Liver (tissue), 9 donors: ENCODE data around the gene ZNF423. TPM values are rescaled to one million over a fixed set of nuclear protein-coding genes. Genes with fewer than 3 reads are reported as not detected.
"Not testable (repeated sequence)": the region's sequence is repeated elsewhere in the genome, so short reads cannot be mapped to it uniquely, and the experiment has no call there.

Source experiments
- DNase-seq: peaks from one replicate; pipeline ENCODE4 v3.0.0-alpha.2; 2017; ENCODE audit warnings: low spot score
- H3K27ac ChIP-seq, 2 donors: one replicate each; pipeline ENCODE4 v1.7.0; 2013; ENCODE audit warnings: inconsistent platforms in 2 of 2, low read length in 2 of 2, control low read depth in 1 of 2, low read depth in 1 of 2, mild to moderate bottlenecking in 1 of 2
- H3K27me3 ChIP-seq, 4 donors: one replicate each; pipeline versions ENCODE4 v1.6.1 to v1.7.0; 2013; ENCODE audit warnings: low read length in 3 of 4, inconsistent platforms in 1 of 4, mild to moderate bottlenecking in 1 of 4, moderate library complexity in 1 of 4; ENCODE audit not compliant: control insufficient read depth in 4 of 4, insufficient read depth in 4 of 4
- H3K36me3 ChIP-seq, 4 donors: one replicate each; pipeline versions ENCODE4 v1.6.1 to v1.7.0; 2013; ENCODE audit warnings: low read length in 3 of 4, mild to moderate bottlenecking in 3 of 4, low read depth in 1 of 4, moderate library complexity in 1 of 4; ENCODE audit not compliant: control insufficient read depth in 4 of 4, insufficient read depth in 3 of 4
- H3K4me1 ChIP-seq, 4 donors: one replicate each; pipeline versions ENCODE4 v1.6.1 to v1.7.0; 2013; ENCODE audit warnings: low read length in 3 of 4, mild to moderate bottlenecking in 3 of 4, moderate library complexity in 1 of 4; ENCODE audit not compliant: control insufficient read depth in 4 of 4, insufficient read depth in 4 of 4
- H3K4me3 ChIP-seq, 3 donors: one replicate each; pipeline versions ENCODE4 v1.6.1 to v1.7.0; 2013; ENCODE audit warnings: low read length in 3 of 3, control low read depth in 1 of 3, low read depth in 1 of 3, mild to moderate bottlenecking in 1 of 3
- H3K9ac ChIP-seq, 2 donors: one replicate each; pipeline ENCODE4 v1.7.0; 2013; ENCODE audit warnings: low read length in 2 of 2, mild to moderate bottlenecking in 2 of 2, moderate library complexity in 2 of 2, control low read depth in 1 of 2, low read depth in 1 of 2
- H3K9me3 ChIP-seq, 4 donors: one replicate each; pipeline versions ENCODE4 v1.6.1 to v1.7.0; 2013; ENCODE audit warnings: low read length in 3 of 4; ENCODE audit not compliant: control insufficient read depth in 4 of 4
- FOXA2 ChIP-seq: IDR thresholded peaks from 2 replicates; pipeline ENCODE4 v1.6.1; 2016; ENCODE audit warnings: antibody characterized with exemption
- RAD21 ChIP-seq, 2 donors: IDR thresholded peaks; 2 replicates each; pipeline ENCODE4 v1.6.1; 2016; ENCODE audit warnings: antibody characterized with exemption in 2 of 2, mild to moderate bottlenecking in 2 of 2
- RXRA ChIP-seq, 2 donors: IDR thresholded peaks; 2 replicates each; pipeline ENCODE4 v1.6.1; 2017 to 2018; ENCODE audit warnings: antibody characterized with exemption in 2 of 2, mild to moderate bottlenecking in 1 of 2
- SP1 ChIP-seq: IDR thresholded peaks from 2 replicates; pipeline ENCODE4 v1.6.1; 2018; ENCODE audit warnings: antibody characterized with exemption, mild to moderate bottlenecking
- WGBS: extraction: QIAGEN DNeasy Blood & Tissue Kit; methylation state at CpG from one replicate; pipeline ENCODE4 v1.1.7; 2013; 5-methylcytosine and 5-hydroxymethylcytosine counted together
- polyA plus RNA-seq, 2 donors: library from polyadenylated mRNA; stranded (reverse) in 1 of 2; unstranded in 1 of 2; fragments of 200-250 nt in 1 of 2; fragments of >200 nt in 1 of 2; fragmentation: Nextera tagmentation in 1 of 2; extraction: Ambion mirVana in 1 of 2; gene quantifications; one replicate each; pipeline versions ENCODE4 v1.2.1 to v1.2.3, GENCODE V29; 2013 to 2015
- total RNA-seq, 2 donors: library from RNA; depleted of rRNA; stranded (reverse); fragments of >200 nt; gene quantifications; one replicate each; pipeline ENCODE4 v1.2.3, GENCODE V29; 2014
- TF ChIP-seq, protein P1 (sequence below): IDR thresholded peaks from 2 replicates; pipeline ENCODE4 v1.6.1; 2016; ENCODE audit warnings: antibody characterized with exemption, mild to moderate bottlenecking
- TF ChIP-seq, protein P2 (sequence below): IDR thresholded peaks from 2 replicates; pipeline ENCODE4 v1.6.1; 2016; ENCODE audit warnings: antibody characterized with exemption
- donor health status: healthy.
- donor health status: healthy.
- donor health status: healthy.
- donor health status: healthy.
- donor health status: healthy.

The ZNF423 gene
- total and polyA plus RNA-seq, 4 donors, result 0.24 to 1.6 (median 0.39) TPM

DNA sequence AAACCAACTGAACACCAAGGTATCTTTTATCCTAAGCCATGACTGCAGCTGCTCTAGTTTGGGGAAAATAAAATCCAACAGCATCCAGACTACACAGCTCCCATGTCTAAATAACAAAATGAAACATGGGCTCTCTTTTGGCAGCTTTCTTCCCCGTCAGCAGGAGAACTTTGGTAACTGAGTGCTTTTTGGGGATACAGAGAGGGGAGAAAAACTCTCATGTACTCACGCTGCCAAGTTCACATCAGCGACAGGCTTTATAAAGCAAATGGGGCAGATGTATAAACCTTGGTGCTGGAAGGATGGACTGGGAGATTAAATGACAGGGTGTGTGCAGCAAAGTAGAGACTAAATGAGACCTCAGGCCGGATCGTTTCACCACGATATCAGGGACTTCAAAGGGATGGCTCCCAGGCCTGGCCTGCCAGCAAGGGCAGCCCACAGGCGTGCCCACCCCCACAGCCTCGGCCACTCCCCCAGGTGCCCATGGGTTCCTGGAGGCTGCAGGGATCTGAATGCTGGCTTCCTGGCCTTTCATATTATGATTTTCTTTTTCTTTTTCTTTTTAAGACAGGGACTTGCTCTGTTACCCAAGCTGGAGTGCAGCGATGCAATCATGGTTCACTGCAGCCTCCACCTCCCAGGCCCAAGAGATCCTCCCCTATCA, 174.6 kb downstream of the ZNF423 start (continued):
- TF ChIP-seq, protein P1, sequence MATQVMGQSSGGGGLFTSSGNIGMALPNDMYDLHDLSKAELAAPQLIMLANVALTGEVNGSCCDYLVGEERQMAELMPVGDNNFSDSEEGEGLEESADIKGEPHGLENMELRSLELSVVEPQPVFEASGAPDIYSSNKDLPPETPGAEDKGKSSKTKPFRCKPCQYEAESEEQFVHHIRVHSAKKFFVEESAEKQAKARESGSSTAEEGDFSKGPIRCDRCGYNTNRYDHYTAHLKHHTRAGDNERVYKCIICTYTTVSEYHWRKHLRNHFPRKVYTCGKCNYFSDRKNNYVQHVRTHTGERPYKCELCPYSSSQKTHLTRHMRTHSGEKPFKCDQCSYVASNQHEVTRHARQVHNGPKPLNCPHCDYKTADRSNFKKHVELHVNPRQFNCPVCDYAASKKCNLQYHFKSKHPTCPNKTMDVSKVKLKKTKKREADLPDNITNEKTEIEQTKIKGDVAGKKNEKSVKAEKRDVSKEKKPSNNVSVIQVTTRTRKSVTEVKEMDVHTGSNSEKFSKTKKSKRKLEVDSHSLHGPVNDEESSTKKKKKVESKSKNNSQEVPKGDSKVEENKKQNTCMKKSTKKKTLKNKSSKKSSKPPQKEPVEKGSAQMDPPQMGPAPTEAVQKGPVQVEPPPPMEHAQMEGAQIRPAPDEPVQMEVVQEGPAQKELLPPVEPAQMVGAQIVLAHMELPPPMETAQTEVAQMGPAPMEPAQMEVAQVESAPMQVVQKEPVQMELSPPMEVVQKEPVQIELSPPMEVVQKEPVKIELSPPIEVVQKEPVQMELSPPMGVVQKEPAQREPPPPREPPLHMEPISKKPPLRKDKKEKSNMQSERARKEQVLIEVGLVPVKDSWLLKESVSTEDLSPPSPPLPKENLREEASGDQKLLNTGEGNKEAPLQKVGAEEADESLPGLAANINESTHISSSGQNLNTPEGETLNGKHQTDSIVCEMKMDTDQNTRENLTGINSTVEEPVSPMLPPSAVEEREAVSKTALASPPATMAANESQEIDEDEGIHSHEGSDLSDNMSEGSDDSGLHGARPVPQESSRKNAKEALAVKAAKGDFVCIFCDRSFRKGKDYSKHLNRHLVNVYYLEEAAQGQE, result no peak
- TF ChIP-seq RAD21 (IDR thresholded peaks at IDR 0.05), result no peak

DNA sequence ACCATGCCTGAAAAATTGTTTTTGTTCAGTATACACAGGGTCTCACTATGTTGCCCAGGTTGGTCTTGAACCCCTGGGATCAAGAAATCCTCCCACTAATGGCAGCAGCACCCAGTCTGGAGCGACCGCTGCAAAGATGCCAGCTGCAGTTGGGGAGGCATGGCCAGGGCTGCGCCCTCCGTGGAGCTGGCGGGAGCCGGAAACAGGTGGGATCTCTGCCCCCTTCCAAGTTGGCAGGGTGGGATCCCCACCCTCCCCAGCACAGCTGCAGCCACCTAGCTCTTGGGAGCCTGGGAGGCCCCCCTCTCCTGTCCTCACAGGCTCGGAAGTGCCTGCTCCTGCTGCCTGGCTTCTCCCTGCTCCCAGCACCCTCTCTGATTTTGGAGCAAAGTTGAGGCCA, 176.8 kb downstream of the ZNF423 start:
- peaks cover 2 to 14% (median 7%) of the 10 kb centered on the region in 4 donors for H3K9me3 ChIP-seq
- 93% methylated on average over 7 of the region's 7 CpGs for WGBS
- H3K27me3 ChIP-seq, result no peaks in the 10 kb centered on the region
- no peak overlapping the region for H3K4me3 ChIP-seq
- H3K4me1 ChIP-seq, result no peaks in the 10 kb centered on the region
- no peak for DNase-seq
- TF ChIP-seq RXRA (IDR thresholded peaks at IDR 0.05) (no peak), SP1 (no peak)
- no peak overlapping the region for H3K27ac ChIP-seq
- no peaks in the 10 kb centered on the region for H3K36me3 ChIP-seq
- no peak overlapping the region for H3K9ac ChIP-seq

DNA sequence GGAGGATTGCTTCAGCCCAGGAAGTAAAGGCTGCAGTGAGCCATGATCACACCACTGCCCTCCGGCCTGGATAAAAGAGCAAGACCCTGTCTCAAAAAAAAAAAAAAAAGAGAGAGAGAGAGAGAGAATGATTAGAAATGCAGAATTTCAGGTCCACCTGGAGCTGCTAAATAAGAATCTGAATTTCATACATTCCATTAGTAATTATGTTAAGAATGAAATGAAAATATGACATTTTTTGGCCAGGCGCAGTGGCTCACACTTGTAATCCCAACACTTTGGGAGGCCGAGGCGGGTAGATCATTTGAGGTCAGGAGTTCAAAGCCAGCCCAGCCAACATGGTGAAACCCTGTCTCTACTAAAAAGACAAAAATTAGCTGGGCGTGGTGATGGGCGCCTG, 178.3 kb downstream of the ZNF423 start:
- WGBS, result 87% methylated on average over 6 of the region's 6 CpGs
- not testable (repeated sequence) for H3K27me3 ChIP-seq, DNase-seq, H3K27ac ChIP-seq, H3K4me3 ChIP-seq, H3K4me1 ChIP-seq, H3K9ac ChIP-seq, H3K36me3 ChIP-seq
- peaks cover 2 to 14% (median 7%) of the 10 kb centered on the region in 4 donors for H3K9me3 ChIP-seq

DNA sequence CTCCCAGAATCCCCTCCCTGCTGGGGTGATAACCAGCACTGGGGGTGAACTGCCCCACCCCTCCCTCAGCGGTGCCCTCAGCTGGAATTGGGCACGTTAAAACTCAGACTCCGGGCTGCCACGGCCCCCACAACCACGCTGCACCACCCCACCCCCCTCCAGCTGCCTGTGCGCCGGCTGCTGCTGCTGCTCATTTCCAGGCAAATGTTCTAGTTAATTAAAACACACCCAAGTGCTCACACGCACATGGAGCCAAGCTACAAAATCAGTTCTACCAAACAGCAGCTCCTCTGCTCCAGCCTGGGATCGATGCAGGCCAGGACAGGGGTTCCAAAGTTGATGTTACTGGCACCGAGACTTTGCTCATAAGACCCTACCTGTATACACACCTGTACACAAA, 180.5 kb downstream of the ZNF423 start:
- Histone ChIP-seq H3K4me1 (no peaks in the 10 kb centered on the region), H3K27me3 (no peaks in the 10 kb centered on the region), H3K9ac (no peak overlapping the region), H3K36me3 (no peaks in the 10 kb centered on the region), H3K27ac (no peak overlapping the region), H3K4me3 (no peak overlapping the region), H3K9me3 (peaks cover 0 to 8% (median 4%) of the 10 kb centered on the region in 4 donors)
- TF ChIP-seq FOXA2, result no peak
- TF ChIP-seq RXRA (IDR thresholded peaks at IDR 0.05), result no peak
- TF ChIP-seq, protein P2, sequence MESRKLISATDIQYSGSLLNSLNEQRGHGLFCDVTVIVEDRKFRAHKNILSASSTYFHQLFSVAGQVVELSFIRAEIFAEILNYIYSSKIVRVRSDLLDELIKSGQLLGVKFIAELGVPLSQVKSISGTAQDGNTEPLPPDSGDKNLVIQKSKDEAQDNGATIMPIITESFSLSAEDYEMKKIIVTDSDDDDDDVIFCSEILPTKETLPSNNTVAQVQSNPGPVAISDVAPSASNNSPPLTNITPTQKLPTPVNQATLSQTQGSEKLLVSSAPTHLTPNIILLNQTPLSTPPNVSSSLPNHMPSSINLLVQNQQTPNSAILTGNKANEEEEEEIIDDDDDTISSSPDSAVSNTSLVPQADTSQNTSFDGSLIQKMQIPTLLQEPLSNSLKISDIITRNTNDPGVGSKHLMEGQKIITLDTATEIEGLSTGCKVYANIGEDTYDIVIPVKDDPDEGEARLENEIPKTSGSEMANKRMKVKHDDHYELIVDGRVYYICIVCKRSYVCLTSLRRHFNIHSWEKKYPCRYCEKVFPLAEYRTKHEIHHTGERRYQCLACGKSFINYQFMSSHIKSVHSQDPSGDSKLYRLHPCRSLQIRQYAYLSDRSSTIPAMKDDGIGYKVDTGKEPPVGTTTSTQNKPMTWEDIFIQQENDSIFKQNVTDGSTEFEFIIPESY, result no peak
- WGBS, result 78% methylated on average over 10 of the region's 10 CpGs
- no peak for DNase-seq
